K562 (cell line): Measurements from ENCODE around the gene MESP1. TPM values are rescaled to one million over a fixed set of nuclear protein-coding genes. Genes with fewer than 3 reads are reported as not detected.

Experiments
- ATF7 ChIP-seq: fragments of 450-650 bp; IDR thresholded peaks from 2 replicates; pipeline ENCODE4 v1.7.1; 2014; ENCODE audit warnings: mild to moderate bottlenecking, moderate library complexity
- CC2D1A ChIP-seq: fragments of 450-650 bp; IDR thresholded peaks from 2 replicates; pipeline ENCODE4 v1.6.1; 2017; ENCODE audit warnings: mild to moderate bottlenecking
- CREM ChIP-seq: IDR thresholded peaks from 2 replicates; pipeline ENCODE4 v1.6.1; 2014; ENCODE audit warnings: antibody characterized with exemption, low read depth
- CTBP1 ChIP-seq: fragments of 450-650 bp; IDR thresholded peaks from 2 replicates; pipeline ENCODE4 v1.6.1; 2016; ENCODE audit warnings: borderline replicate concordance
- E2F3 ChIP-seq: fragments of 250-450 bp; sonication (Bioruptor Pico); IDR thresholded peaks from 2 replicates; pipeline ENCODE4 v1.4.0; 2020; ENCODE audit warnings: mild to moderate bottlenecking
- E2F4 ChIP-seq: sonication (generic); formaldehyde crosslinking; IDR thresholded peaks from 2 replicates; pipeline ENCODE4 v1.8.0; 2022; ENCODE audit warnings: mild to moderate bottlenecking, low read depth, missing genetic modification reagents
- ETS2 ChIP-seq: IDR thresholded peaks from 2 replicates; pipeline ENCODE4 v1.6.1; 2016; ENCODE audit warnings: borderline replicate concordance, missing genetic modification characterization, mild to moderate bottlenecking, moderate library complexity, missing compliant biosample characterization; ENCODE audit not compliant: poor library complexity, severe bottlenecking
- HBP1 ChIP-seq: fragments of 450-650 bp; formaldehyde crosslinking; IDR thresholded peaks from 2 replicates; pipeline ENCODE4 v1.4.0; 2022; ENCODE audit warnings: missing genetic modification characterization
- KDM5B ChIP-seq: fragments of 200-600 bp; sonication (generic); IDR thresholded peaks from 2 replicates; pipeline ENCODE4 v1.6.1; 2012; ENCODE audit warnings: low read depth, mild to moderate bottlenecking, moderate library complexity, low read length, control low read depth, inconsistent platforms; ENCODE audit not compliant: insufficient replicate concordance
- L3MBTL2 ChIP-seq: fragments of 450-650 bp; IDR thresholded peaks from 2 replicates; pipeline ENCODE4 v1.6.1; 2016; ENCODE audit warnings: mild to moderate bottlenecking, moderate library complexity
- MTA2 ChIP-seq: fragments of 450-650 bp; IDR thresholded peaks from 2 replicates; pipeline ENCODE4 v1.6.1; 2016; ENCODE audit warnings: low read depth
- NFXL1 ChIP-seq: fragments of 450-650 bp; formaldehyde crosslinking; IDR thresholded peaks from 2 replicates; pipeline ENCODE4 v1.4.0; 2021; ENCODE audit warnings: mild to moderate bottlenecking
- PHF20 ChIP-seq: fragments of 450-650 bp; IDR thresholded peaks from 2 replicates; pipeline ENCODE4 v1.6.1; 2018; ENCODE audit not compliant: partially characterized antibody
- RAD51 ChIP-seq: fragments of 450-650 bp; IDR thresholded peaks from 2 replicates; pipeline ENCODE4 v1.7.1; 2016; ENCODE audit warnings: low read depth, mild to moderate bottlenecking, borderline replicate concordance
- SMAD4 ChIP-seq: fragments of 250-450 bp; sonication (Bioruptor Pico); conservative IDR thresholded peaks from 2 replicates; pipeline ENCODE4 v1.8.0; 2021; ENCODE audit warnings: inconsistent platforms, mild to moderate bottlenecking, moderate library complexity
- TSHZ1 ChIP-seq: fragments of 250-450 bp; sonication (Bioruptor Pico); IDR thresholded peaks from 2 replicates; pipeline ENCODE4 v1.4.0; 2020; ENCODE audit warnings: mild to moderate bottlenecking, moderate library complexity
- YBX1 ChIP-seq: fragments of 450-650 bp; IDR thresholded peaks from 2 replicates; pipeline ENCODE4 v1.7.1; 2016; ENCODE audit warnings: mild to moderate bottlenecking
- ZBTB26 ChIP-seq: fragments of 450-650 bp; formaldehyde crosslinking; IDR thresholded peaks from 2 replicates; pipeline ENCODE4 v1.4.0; 2022; ENCODE audit warnings: missing genetic modification characterization
- ZFPM2 ChIP-seq: fragments of 250-450 bp; sonication (Bioruptor Pico); IDR thresholded peaks from 2 replicates; pipeline ENCODE4 v1.5.1; 2022; ENCODE audit warnings: mild to moderate bottlenecking
- ZNF134 ChIP-seq: fragments of 250-450 bp; sonication (Bioruptor Pico); conservative IDR thresholded peaks from 2 replicates; pipeline ENCODE4 v1.4.0; 2020
- ZNF143 ChIP-seq: sonication (generic); formaldehyde crosslinking; IDR thresholded peaks from 2 replicates; pipeline ENCODE4 v1.9.0; 2022; ENCODE audit warnings: mild to moderate bottlenecking, missing genetic modification reagents
- ZNF717 ChIP-seq: fragments of 250-450 bp; sonication (Bioruptor Pico); IDR thresholded peaks from 2 replicates; pipeline ENCODE4 v1.5.0; 2021
- ZNF77 ChIP-seq: fragments of 250-450 bp; sonication (Bioruptor Pico); IDR thresholded peaks from 2 replicates; pipeline ENCODE4 v1.5.0; 2020
- polyA plus RNA-seq, 8 experiments: library from polyadenylated mRNA; depleted of rRNA in 4 of 8; stranded (reverse) in 5 of 8; unstranded in 3 of 8; fragments of >200 nt; fragmentation: Nextera tagmentation in 2 of 8; fragmentation: Illumina TruSeq in 1 of 8; extraction: Ambion mirVana in 2 of 8; extraction: Trizol in 1 of 8; gene quantifications; 2 replicates each; pipeline versions ENCODE4 v1.2.1 to v1.2.3, GENCODE V29; 2011 to 2014; ENCODE audit warnings: inconsistent platforms in 1 of 8, missing spikeins in 1 of 8
- total RNA-seq, 7 experiments: library from RNA; depleted of rRNA in 6 of 7; stranded (reverse); fragments of >200 nt in 6 of 7; fragmentation: Illumina TruSeq in 2 of 7; extraction: Trizol in 2 of 7; gene quantifications; 2 replicates each; pipeline versions ENCODE4 v1.2.1 to v1.2.3, GENCODE V29; 2011 to 2021; ENCODE audit warnings: low replicate concordance in 1 of 7

Gene MESP1
- total and polyA plus RNA-seq, 9 of the 15 experiments (the other 6 are each of a cell fraction or from before 2014, with no cell fraction given): 0.14 to 1.1 (median 0.36) TPM; not detected in 4

- TF ChIP-seq E2F4 (CRISPR knock-in tag): peak; percentile 41; the same call in 1 of the 2 replicates
- TF ChIP-seq ZNF77: no peak
- TF ChIP-seq L3MBTL2: peak; percentile 98
- TF ChIP-seq CTBP1: peak; percentile 99
- no peak for TF ChIP-seq RAD51
- TF ChIP-seq ATF7: peak; percentile 52; the same call in 1 of the 2 replicates
- TF ChIP-seq ZNF717 (CRISPR knock-in tag): no peak
- TF ChIP-seq NFXL1: no peak
- no peak for TF ChIP-seq ZNF134 (CRISPR knock-in tag)
- no peak for TF ChIP-seq ZBTB26
- peak; percentile 62 for TF ChIP-seq CREM
- TF ChIP-seq CC2D1A: no peak
- TF ChIP-seq ZFPM2 (CRISPR knock-in tag): no peak
- TF ChIP-seq YBX1: no peak
- TF ChIP-seq TSHZ1 (CRISPR knock-in tag): no peak
- peak; percentile 82 for TF ChIP-seq E2F3 (CRISPR knock-in tag)
- peak; percentile 72; the same call in 1 of the 2 replicates for TF ChIP-seq SMAD4 (CRISPR knock-in tag)
- no peak for TF ChIP-seq MTA2
- 0 out of 2 replicates have a peak, but pooled peaks have one; percentile 18 for TF ChIP-seq ZNF143 (CRISPR knock-in tag)
- peak; percentile 65 for TF ChIP-seq KDM5B
- no peak for TF ChIP-seq HBP1 (CRISPR knock-in tag)
- no peak for TF ChIP-seq ETS2 (tag)
- TF ChIP-seq PHF20: no peak
Observed at GRCh38 chr15:89776274-89777072, 25.4 kb upstream of the MESP1 start, which contains the start of gene MESP2 (continued).
